GM12891 (cell line): ENCODE measurements around the gene PHF14.

Source experiments
- PAX5 ChIP-seq: IDR thresholded peaks from 2 replicates; pipeline ENCODE4 v1.6.1; 2011; ENCODE audit warnings: low read length, moderate library complexity, mild to moderate bottlenecking; ENCODE audit not compliant: insufficient read depth, severe bottlenecking
- POLR2A ChIP-seq: IDR thresholded peaks from 2 replicates; pipeline ENCODE4 v1.6.1; 2011; ENCODE audit warnings: low read depth, low read length, control low read depth
- POLR2AphosphoS5 ChIP-seq: IDR thresholded peaks from 2 replicates; pipeline ENCODE4 v1.6.1; 2011; ENCODE audit warnings: low read depth, low read length, control low read depth
- SPI1 ChIP-seq: IDR thresholded peaks from 2 replicates; pipeline ENCODE4 v1.6.1; 2011; ENCODE audit warnings: low read depth, low read length, control low read depth
- TAF1 ChIP-seq: IDR thresholded peaks from 2 replicates; pipeline ENCODE4 v1.6.1; 2011; ENCODE audit warnings: low read depth, low read length, control low read depth

- TF ChIP-seq POLR2A (no peak), TAF1 (no peak), PAX5 (no peak), POLR2AphosphoS5 (no peak), SPI1 (no peak)
Observed at GRCh38 chr7:11133436-11133959, 159.8 kb downstream of the PHF14 start.
